DLD1 (cell line): ENCODE data around the gene ADGRA1.

ENCODE experiments used
- in situ Hi-C: cut with HindIII; loops from 2 replicates; pipeline ENCODE4 v1.10.0; 2017; ENCODE audit warnings: low sequenced_read_pairs

The ADGRA1 gene

DNA sequence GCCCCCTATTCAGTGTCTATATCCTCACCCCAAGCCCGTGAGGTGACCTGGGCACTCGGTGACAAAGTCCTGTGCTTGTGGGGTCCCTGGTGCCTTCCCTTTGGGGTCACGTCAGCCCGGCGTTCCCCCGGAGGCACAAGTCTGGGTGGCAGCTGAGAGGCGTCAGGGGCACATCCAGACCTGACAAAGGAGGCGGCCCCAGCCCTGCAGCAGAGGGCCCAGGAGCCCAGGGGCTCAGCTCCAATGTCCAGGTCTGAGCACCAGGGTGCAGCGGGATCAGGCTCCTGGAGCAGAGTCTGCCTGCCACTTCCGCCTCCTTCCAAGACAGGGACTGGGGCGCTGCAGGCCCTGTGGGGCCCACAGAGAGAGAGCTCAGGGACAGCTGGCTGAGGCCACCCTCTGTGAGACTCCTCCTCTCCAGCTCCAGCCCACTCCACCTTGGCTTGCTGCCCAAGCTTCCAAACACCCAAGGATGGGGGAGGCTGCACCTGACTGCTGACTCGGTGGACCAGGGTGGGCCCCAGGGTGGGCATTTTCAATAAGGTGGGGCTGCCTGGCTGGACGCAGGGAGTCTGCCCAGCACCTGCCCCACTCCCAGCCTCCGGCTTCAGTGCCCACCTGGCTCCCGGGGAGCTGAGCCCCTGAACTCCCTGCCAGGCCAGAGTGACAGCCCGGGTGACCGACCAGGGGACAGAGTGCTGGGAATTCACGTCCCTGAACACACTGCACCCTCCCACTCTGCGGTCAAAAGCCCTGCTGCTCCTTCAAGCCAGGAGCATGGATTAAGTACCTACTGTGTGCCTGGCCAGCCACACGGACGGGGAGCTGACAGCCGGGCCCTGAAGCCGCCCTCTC, 71.3 kb downstream of the ADGRA1 start:
- in situ Hi-C loops = loop anchor here (25.0 kb wide), 3 partner anchors 103 to 222 kb away; partner anchors contain the start of gene CFAP46

DNA sequence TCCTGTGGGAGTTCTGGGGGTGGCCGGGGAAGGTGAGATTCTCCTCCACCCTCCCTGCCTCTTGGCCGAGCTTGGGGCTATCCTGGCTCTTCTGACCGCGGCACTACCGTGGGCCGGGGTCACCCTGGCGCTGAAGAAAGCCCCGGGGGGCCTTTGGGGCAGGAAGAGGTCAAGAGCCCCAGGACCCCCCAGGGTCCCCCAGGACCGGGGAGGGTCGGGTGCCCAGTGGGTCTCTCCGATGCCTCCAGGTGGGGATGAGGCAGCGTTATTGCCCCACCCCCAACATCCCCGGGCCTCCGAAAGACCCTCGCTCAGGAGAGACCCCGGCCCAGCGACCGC, 71.9 kb downstream of the ADGRA1 start:
- in situ Hi-C loops = loop anchor here (25.0 kb wide), 3 partner anchors 103 to 222 kb away; partner anchors contain the start of gene CFAP46

DNA sequence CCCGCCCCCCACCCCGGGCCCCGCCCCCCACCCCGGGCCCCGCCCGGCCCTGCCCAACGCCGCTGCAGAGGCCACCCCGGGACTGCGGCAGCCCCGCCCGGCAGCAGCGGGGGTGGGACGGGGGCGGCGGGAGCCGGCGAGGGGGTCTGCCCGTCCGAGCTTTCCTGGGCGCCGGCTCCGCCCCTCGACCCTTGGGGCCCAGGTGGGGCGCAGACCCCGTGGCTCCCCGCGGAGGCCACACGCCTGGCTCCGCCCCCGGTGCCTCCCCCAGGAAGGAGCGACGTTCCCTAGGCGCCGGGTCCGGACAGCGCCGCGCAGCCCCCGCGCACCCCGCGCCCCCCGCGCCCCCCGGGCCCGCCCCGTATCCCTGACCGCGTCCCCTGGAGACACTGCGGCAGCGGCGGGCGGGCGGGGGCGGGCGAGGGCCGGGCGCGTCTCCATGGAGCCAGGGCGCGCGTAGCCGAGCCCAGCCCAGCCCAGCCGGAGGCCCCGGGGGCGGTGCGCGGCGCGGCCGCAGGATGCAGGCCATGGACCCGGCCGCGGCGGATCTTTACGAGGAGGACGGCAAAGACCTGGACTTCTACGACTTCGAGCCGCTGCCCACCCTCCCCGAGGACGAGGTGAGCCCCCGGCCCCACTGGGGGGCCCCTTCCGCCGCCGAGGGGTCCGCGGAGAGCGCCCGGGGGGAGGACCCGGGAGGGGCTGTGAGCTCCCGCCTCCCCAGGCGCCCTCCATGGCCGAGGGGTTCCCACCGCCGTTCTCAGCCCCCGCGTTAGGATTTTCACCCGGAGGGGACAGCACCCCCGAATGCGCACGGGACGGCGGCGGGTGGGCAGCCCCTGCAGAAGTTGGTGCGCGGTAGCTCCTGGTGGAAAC, 72.5 kb downstream of the ADGRA1 start, which contains the start of gene KNDC1:
Gene KNDC1, plus strand, starts transcription at position 270 of the 876 bp plus-strand sequence. Its CDS starts 249 bp downstream, at position 519.
- in situ Hi-C loops = loop anchor here (25.0 kb wide), 3 partner anchors 102 to 223 kb away; partner anchors contain the start of gene CFAP46

DNA sequence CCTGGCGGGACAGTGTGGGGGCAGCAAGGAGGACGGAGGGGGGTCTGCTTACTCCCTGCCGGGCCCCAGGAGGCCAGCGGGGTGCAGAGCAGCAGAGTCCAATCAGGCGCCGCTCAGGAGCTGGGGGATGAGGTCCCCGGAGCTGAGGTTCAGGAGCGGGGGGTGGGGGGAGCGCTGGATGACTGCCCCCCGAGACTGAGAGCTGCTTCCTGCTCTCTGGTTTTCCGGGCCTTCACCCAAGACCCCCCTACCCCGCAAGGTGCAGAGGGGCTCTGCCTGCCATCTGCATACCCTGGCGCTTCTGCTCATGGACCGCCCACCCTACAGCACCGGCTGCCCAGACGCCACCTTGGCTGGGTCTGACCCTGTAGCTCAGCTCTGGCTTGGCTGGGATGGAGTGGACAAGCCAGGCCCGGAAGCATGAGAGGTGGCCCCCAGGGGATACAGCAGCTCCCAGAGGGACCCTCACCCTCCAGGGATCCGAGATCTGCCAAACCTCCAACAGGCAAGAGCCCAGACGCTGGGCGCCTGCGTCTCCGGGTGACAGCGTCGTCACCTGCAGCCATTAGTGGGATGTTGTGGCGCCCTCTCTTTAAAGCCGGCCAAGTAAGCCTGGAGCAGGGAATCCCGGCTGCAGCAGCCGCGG, 73.2 kb downstream of the ADGRA1 start:
- in situ Hi-C loops = loop anchor here (25.0 kb wide), 3 partner anchors 101 to 224 kb away; partner anchors contain the start of gene CFAP46

DNA sequence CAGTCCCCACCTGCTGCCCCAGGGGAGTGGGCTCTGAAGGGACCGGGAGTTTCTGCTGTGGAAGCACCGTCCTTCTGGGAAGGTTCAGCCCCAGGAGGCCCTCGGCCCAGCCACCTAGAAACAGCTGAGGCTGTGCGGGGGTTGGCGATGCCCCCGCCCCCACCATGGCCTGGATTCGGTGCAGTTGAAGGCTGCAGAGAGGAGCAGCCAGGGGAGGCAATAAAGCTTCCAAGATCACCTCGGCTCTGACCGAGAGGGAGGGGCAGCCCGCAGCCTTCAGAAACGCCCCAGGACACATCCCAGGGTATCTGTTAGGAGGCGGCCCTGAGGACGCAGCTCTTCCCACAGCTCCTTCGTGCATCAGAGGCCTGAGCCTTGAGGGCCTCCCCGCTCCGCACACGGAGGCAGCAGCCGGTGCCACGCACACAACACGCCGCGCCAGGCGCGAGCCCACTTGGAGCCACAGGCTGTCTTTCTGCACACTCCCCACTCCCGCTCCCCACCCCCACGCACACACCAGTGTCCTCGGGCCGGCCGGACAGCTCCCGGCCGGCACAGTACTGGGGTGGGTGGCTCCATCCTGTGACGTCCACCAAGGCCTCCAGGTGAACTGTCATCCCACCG, 73.9 kb downstream of the ADGRA1 start:
- in situ Hi-C loops = loop anchor here (25.0 kb wide), 3 partner anchors 101 to 224 kb away; partner anchors contain the start of gene CFAP46

DNA sequence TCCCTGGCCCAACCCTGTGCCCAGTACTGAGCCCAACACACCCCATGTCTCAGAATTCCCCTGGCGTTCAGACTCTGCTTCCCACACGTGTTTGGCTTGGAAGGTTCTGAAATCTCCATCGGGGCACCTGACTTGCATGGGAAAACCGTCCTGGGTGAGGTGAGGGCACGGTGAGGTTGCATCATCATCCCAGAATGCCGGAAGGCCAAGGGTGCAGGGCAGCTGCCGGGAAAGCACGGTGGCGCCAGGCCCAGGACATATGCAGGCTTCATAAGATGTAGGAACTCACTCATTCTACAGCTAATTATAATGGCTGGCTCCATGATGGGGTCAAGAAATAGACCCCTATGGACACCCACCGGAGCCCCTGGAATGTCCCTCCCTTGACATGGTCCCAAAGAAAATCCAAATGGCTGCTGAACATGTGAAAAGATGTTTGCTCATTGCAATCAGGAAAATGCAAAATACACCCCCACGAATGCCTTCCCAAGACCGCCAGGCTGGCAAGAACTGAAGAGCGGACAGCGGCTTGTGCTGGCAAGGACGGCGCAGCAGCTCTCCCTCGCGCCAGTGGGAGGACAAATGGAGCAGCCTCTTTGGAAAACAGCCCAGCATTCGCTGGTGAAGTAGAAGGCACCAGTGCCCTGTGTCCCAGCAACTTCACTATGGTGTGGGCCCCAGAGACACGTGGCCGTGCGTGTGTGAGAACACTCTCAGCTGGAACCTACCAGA, 74.6 kb downstream of the ADGRA1 start:
- in situ Hi-C loops = loop anchor here (25.0 kb wide), 3 partner anchors 100 to 225 kb away; partner anchors contain the start of gene CFAP46

DNA sequence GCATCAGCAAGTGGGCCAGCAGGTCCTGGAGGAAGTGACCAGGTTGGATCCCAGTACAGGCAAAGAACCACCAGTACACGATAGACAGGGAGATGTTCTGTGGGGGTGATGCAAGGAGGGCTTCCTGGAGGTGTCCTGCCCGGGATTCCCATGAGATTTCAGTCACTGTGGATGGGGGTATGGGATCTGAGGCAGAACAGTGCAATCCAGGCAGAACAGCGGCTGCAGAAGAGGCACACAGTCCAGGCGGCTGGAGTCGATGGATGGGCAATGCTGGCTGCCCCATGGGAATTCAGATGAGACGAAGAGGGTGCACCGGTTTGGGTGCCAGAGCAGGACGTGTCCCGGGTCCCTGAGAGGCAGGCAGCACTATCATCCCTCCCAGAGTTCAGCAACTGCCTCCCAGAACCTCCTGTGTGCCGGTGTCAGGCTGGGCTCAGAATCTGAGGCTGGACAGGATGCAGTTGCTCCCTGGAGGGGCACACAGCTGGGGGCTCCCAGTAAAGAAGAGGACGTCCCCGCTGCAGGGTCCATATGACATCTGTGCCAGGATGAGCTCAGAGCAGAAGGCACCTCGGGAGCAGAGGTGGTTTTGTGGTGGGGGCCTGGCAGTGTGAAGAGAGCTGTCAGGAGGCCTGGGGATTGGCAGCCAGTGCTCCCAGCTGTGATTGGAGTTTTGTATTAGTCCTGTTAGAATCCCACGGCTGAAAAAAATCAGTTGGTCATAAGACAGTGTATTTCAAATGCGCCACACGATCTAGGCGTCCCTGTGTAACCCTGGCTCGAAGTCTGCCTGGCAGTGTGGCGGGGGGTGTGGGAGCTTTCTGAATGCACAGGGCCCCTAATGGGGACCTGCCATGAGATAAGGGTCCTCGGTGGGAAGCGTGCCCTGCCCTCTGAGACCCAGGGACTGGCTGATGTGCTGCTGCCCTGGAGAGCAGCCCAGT, 75.5 kb downstream of the ADGRA1 start:
- in situ Hi-C loops = loop anchor here (25.0 kb wide), 3 partner anchors 99 to 226 kb away; partner anchors contain the start of gene CFAP46

DNA sequence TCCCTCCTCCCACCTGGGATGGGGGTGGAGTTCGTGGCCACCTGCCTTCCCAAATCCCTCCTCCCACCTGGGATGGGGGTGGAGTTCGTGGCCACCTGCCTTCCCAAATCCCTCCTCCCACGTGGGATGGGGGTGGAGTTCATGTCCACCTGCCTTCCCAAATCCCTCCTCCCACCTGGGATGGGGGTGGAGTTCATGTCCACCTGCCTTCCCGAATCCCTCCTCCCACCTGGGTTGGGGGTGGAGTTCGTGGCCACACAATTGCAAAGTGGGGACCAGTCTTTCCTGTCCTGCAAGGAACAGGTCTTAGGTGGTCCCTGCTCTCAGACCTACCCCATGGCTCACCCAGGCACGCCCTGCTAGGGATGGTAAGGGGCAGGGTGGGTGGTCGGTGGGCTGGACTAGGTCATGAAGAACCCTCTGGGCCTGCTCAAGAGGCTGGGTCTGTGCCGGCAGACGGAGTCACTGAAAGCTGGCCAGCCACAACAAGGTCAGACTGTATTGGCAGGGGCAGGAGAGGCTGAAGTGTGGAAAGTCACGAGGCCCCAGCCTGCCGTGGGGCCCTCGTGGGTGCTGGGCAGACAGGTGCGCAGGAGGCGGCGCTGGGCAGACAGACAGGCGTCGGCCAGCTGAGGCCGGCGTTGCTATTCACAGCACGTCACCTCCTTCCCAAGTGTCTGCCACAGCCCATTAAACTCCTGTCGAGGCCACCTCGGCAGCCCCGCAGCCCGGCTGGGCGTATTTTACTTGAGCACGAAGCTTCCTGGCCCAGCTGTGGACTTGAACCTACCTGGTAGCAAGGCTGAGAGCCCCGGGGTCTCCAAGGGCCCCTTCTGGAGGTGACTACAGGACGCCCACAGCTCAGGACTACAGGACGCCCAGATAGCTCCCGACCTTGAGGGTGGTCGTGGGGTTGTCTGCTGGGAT, 76.4 kb downstream of the ADGRA1 start:
- in situ Hi-C loops = loop anchor here (25.0 kb wide), 3 partner anchors 98 to 227 kb away; partner anchors contain the start of gene CFAP46

DNA sequence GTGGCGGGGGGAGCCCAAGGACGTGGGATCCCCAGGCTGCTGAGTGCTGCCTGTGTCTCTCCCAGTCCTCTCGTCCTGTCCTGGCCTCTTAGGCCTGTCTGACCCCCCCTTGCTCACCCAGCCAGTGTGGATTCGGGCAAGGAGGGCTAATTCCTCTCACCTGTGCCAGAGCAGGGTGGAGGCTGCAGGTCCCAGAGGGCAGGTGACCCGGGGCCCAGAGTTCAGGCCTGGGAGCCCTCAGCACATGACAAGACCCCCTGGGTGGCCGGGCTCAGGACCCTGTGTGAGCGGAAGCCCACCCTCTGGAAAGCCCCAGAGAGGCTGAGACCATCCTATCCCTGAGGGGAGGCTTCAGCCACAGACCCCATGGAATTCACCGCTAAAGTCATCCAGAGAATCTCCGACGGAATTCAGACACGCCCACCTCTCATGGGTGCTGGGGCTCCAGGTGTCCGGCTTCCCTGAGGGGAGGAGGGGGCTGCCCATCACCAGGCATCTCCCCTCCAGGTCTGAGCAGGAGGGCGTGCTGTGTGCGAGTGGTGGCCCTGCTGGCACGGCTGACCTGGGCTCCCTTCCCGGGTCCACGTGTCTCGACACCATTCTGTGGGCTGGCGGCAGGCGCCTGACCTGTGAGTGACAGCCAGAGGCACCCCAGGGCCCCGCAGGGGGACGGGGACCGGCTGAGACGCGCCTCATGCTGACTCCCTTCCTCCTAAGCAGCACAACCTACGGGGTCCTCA, 77.3 kb downstream of the ADGRA1 start:
- in situ Hi-C loops = loop anchor here (25.0 kb wide), 3 partner anchors 97 to 228 kb away; partner anchors contain the start of gene CFAP46

DNA sequence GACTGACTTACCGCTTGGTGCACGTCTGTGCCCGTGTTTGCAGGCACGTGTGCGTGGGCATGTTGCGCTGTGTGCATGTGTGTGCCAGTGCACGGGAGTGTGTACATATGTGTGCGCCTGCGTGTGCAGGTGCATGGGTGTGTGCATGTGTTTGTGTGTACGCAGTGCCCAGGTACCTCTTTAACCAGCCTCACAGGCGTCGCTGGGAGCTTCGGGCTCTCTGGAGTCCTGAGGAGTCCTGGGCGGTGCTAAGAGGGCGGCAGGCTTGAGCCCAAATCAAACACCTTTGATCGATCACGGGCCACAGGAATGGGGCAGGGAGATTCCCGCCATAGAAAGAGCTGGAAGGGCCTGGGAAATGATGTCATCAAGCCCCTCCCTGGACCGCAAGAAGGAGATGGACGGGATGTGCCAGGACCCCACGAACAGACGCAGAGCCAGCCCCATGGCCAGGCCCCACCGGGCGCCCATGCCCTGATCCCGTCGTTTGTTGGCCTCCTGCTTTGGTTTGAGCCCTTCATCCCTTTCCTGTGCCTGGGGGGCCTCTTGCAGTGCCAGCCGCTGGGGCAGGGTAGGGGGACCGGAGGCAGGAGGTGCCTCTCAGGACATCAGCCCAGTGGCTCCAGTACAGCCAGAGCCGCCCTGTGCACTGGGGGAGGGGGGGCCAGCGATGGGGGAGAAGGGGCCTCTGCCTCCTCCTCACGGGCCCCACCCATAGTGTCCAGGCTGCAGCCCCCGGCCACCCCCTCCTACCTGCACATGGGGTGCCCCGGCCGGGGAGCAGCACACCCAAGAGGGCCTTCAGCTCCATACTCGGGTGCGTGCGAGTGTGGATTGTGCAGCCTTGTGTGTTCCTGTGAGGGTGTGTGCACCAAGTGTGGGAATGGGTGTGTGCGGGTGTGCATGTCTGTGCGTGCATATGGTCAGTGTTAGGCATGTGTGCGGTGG, 78.1 kb downstream of the ADGRA1 start:
- in situ Hi-C loops = loop anchor here (25.0 kb wide), 3 partner anchors 96 to 229 kb away; partner anchors contain the start of gene CFAP46

DNA sequence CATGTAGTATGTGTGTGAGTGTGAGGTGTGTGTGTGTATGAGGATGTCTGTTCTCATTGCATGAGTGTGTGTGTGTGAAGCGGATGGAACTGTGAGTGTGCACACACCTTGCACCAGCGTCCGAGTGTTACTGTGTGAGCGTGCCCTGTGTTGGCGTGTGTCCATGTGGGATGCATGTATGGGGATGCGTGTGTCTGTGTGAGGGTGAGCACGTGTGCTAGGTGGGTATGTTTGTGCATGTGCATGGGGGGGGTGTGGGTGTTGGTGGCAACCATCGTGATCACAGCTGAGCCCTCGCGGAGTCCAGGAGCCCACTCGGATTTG, 78.7 kb downstream of the ADGRA1 start:
- in situ Hi-C loops = loop anchor here (25.0 kb wide), 3 partner anchors 96 to 229 kb away; partner anchors contain the start of gene CFAP46

DNA sequence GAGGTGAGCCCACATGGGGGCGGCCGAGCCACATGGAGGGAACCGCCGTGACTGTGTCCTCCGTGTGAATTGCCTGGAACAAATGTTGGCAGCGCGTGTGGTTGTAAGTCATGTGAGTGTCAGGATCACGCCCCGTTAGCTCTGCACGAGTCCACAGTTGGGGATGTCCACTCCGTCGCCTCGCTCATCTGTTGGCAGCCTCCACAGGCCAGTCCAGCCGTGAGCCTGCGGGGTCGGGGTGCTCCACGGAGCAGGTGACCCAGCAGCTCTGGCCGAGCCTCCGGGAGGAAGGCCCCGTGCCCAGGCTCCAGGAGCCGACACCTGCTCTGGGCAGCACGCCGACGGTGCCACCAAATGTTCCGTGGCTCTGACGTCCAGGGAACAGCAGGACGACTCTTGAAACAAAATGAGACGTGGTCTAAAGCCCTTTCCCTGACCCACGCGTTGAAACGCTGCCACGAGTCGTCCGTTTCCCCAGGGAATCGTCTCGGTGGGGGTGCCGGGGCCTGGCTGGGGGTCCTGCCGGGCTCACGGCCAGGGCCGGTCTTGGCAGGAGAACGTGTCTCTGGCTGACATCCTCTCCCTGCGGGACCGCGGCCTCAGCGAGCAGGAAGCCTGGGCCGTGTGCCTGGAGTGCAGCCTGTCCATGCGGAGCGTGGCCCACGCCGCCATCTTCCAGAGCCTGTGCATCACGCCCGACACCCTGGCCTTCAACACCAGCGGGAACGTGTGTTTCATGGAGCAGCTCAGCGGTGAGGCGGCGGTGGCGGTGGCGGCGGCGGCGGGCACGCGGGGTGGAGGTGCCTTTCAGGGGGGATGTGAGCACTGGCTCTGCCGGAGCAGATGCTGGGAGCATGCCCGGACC, 79.3 kb downstream of the ADGRA1 start:
- in situ Hi-C loops = loop anchor here (25.0 kb wide), 3 partner anchors 95 to 230 kb away; partner anchors contain the start of gene CFAP46

DNA sequence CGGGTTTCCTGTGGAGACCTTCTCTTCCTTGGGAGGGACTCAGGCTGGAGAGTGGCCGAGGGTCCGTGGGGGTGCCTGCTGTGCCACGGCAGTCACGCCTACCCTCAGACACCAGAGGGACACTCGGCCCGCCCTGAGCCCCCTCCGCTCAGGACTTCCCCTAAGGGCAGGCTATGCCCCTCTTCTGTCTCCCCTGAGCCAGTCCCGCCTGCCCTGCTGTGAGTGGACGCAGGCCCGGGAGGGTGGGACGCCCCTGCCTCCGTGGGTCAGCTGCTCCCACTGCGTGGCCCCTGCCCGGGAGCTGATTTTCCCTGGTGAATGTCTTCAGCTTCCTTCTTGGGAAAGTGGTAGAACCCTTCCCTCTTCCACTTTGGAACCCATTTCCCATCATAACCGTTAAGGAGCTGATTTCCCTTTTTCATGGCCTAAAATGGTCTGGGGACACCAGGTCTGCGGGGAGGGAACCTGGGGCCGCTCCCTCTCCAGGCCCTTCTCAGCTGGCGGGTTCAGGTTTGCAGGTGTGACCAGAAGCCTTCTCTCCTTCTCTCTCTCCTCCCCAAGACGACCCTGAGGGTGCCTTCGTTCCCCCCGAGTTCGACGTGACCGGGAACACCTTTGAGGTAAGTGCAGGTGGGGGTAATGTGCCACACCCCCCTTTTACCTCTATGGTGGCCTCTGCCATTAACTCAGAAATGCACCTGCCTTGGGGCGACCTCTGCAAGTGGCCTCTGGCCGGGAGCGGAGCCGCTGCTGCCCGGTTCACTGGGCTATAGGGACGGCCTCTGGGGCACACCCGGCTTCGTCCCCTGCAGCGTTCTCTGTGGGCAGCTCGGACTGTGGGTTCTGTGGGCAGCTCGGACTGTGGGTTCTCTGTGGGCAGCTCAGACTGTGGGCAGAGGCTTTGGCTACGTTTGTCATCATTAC, 80.2 kb downstream of the ADGRA1 start:
- in situ Hi-C loops = loop anchor here (25.0 kb wide), 3 partner anchors 94 to 231 kb away; partner anchors contain the start of gene CFAP46
